Bronchial epithelial cell (primary cell): ENCODE data around the gene DCUN1D5. TPM values are rescaled to one million over a fixed set of nuclear protein-coding genes. Genes with fewer than 3 reads are reported as not detected.

ENCODE experiments used
- DNase-seq: peaks from one replicate; pipeline ENCODE4 v3.0.0-alpha.2; 2010; ENCODE audit warnings: low read depth
- FAIRE-seq: peaks from 2 replicates; lab custom pipeline; 2011; peaks lifted over from hg19 to GRCh38; lab: Jason Lieb, UNC
- H3K27me3 ChIP-seq: 2 replicates; pipeline ENCODE4 v1.5.1; 2011; ENCODE audit warnings: low read length; ENCODE audit not compliant: control insufficient read depth, insufficient read depth
- H3K36me3 ChIP-seq: 2 replicates; pipeline ENCODE4 v1.5.1; 2011; ENCODE audit warnings: low read length; ENCODE audit not compliant: control insufficient read depth, insufficient read depth
- H3K4me3 ChIP-seq: 2 replicates; pipeline ENCODE4 v1.5.1; 2011; ENCODE audit warnings: mild to moderate bottlenecking, low read depth, low read length, control low read depth
- CTCF ChIP-seq: IDR thresholded peaks from 2 replicates; pipeline ENCODE4 v1.5.1; 2011; ENCODE audit warnings: mild to moderate bottlenecking, moderate library complexity, low read length, control low read depth, inconsistent platforms; ENCODE audit not compliant: insufficient read depth, severe bottlenecking
- total RNA-seq: library from RNA; depleted of rRNA; stranded (reverse); fragments of >200 nt; gene quantifications from 2 replicates; pipeline ENCODE4 v1.2.1, GENCODE V29; 2014

DCUN1D5 gene
- total RNA-seq = 107 and 137 TPM in 2 replicates

GRCh38 chr11:103091801-103092524 is at the start of gene DCUN1D5:
TSS of gene DCUN1D5 (minus strand) at chr11:103092160. CDS start at chr11:103091872, 288 bp downstream.
- TF ChIP-seq CTCF = no peak
- Histone ChIP-seq H3K4me3 (peak within 1 kb of the TSS; percentile 91), H3K27me3 (no peaks in the 10 kb centered on the region), H3K36me3 (no peaks in the 10 kb centered on the region)
- FAIRE-seq (peak; percentile 72), DNase-seq (peak; percentile 93)

- Histone ChIP-seq H3K36me3 (no peaks in the 10 kb centered on the region), H3K27me3 (no peaks in the 10 kb centered on the region), H3K4me3 (no peak overlapping the region)
- TF ChIP-seq CTCF = no peak
- DNase-seq (no peak), FAIRE-seq (no peak)
Observed at GRCh38 chr11:103125462-103125861, 33.5 kb upstream of the DCUN1D5 start.

- Histone ChIP-seq H3K27me3 (no peaks in the 10 kb centered on the region), H3K36me3 (no peaks in the 10 kb centered on the region), H3K4me3 (no peak overlapping the region)
- no peak for DNase-seq
- FAIRE-seq = no peak
- TF ChIP-seq CTCF = no peak
Observed at GRCh38 chr11:103114836-103115235, 22.9 kb upstream of the DCUN1D5 start.

GRCh38 chr11:103112364-103112763 is 20.4 kb upstream of the DCUN1D5 start:
- no peak for TF ChIP-seq CTCF
- FAIRE-seq (no peak), DNase-seq (no peak)
- Histone ChIP-seq H3K27me3 (no peaks in the 10 kb centered on the region), H3K36me3 (no peaks in the 10 kb centered on the region), H3K4me3 (no peak overlapping the region)

- FAIRE-seq (no peak), DNase-seq (no peak)
- H3K4me3 ChIP-seq = no peak overlapping the region
- TF ChIP-seq CTCF = no peak
- H3K27me3 ChIP-seq = no peaks in the 10 kb centered on the region
- H3K36me3 ChIP-seq = no peaks in the 10 kb centered on the region
Observed at GRCh38 chr11:103111400-103111799, 19.4 kb upstream of the DCUN1D5 start.

- peak; percentile 43 for DNase-seq
- H3K27me3 ChIP-seq = no peaks in the 10 kb centered on the region
- FAIRE-seq = no peak
- TF ChIP-seq CTCF = no peak
- H3K4me3 ChIP-seq = peak overlapping the region; percentile 66
- H3K36me3 ChIP-seq = no peaks in the 10 kb centered on the region
Observed at GRCh38 chr11:103110391-103110790, 18.4 kb upstream of the DCUN1D5 start.
